B cell (primary cell): ENCODE results near the gene ELOVL3. TPM values are rescaled to one million over a fixed set of nuclear protein-coding genes. Genes with fewer than 3 reads are reported as not detected.

Experiments
- ATAC-seq: fragments of 200-7000 bp; cut with Tn5 transposase; one replicate; pipeline ENCODE4 v1.10.0; 2021; ENCODE audit warnings: low read depth, mild to moderate bottlenecking, moderate number of reproducible peaks, moderate library complexity
- CTCF ChIA-PET: fragments of 350-600 bp; sonication (Branson Sonifier 250); formaldehyde crosslinking; loops from one replicate; lab custom pipeline; 2021; ENCODE audit warnings: antibody characterized with exemption, inconsistent platforms; lab: Charles Lee
- POLR2A ChIA-PET: fragments of 350-600 bp; sonication (Branson Sonifier 250); formaldehyde crosslinking; loops from one replicate; lab custom pipeline; 2021; ENCODE audit warnings: antibody characterized with exemption; lab: Charles Lee
- DNase-seq: peaks from one replicate; pipeline ENCODE4 v3.0.0; 2013
- H2AFZ ChIP-seq: 2 replicates; pipeline ENCODE4 v1.6.1; 2012; ENCODE audit warnings: mild to moderate bottlenecking, low read depth, low read length; ENCODE audit not compliant: insufficient read depth, poor library complexity, severe bottlenecking
- H3K27ac ChIP-seq, 2 donors: 1 replicate in 1 of 2; 2 replicates in 1 of 2; pipeline ENCODE4 v1.5.1; 2012 to 2013; ENCODE audit warnings: low read length in 2 of 2, mild to moderate bottlenecking in 2 of 2, moderate library complexity in 1 of 2
- H3K27me3 ChIP-seq, 4 experiments: fragments of 200-600 bp in 1 of 4; sonication (generic) in 1 of 4; replicated peaks in 1 of 4; 1 replicate in 2 of 4; 2 replicates in 2 of 4; pipeline versions ENCODE4 v1.6.1 to v1.7.0; 2013 to 2016; ENCODE audit warnings: low read length in 3 of 4, mild to moderate bottlenecking in 2 of 4, mixed read lengths in 1 of 4, moderate library complexity in 1 of 4; ENCODE audit not compliant: insufficient read depth in 4 of 4, control insufficient read depth in 3 of 4; ENCODE audit errors: control extremely low read depth in 1 of 4
- H3K36me3 ChIP-seq, 2 experiments: replicated peaks in 1 of 2; 1 replicate in 1 of 2; 2 replicates in 1 of 2; pipeline versions ENCODE4 v1.6.1 to v1.7.1; 2013; ENCODE audit warnings: low read length in 1 of 2; ENCODE audit not compliant: insufficient read depth in 2 of 2, control insufficient read depth in 1 of 2; ENCODE audit errors: control extremely low read depth in 1 of 2, extremely low read depth in 1 of 2
- H3K4me1 ChIP-seq, 2 donors: fragments of 200-600 bp in 1 of 2; sonication (generic) in 1 of 2; 1 replicate in 1 of 2; 2 replicates in 1 of 2; pipeline versions ENCODE4 v1.5.1 to v1.6.1; 2013 to 2017; ENCODE audit warnings: low read length in 2 of 2; ENCODE audit not compliant: control insufficient read depth in 2 of 2, insufficient read depth in 2 of 2
- H3K4me2 ChIP-seq: replicated peaks from 2 replicates; pipeline ENCODE3; 2012; ENCODE audit warnings: mild to moderate bottlenecking, low read depth, low read length; ENCODE audit not compliant: poor library complexity, severe bottlenecking
- H3K4me3 ChIP-seq, 5 experiments: fragments of 200-600 bp in 1 of 5; sonication (generic) in 1 of 5; 1 replicate in 3 of 5; 2 replicates in 2 of 5; pipeline versions ENCODE4 v1.5.1 to v1.7.0; 2011 to 2016; ENCODE audit warnings: low read length in 4 of 5, mild to moderate bottlenecking in 4 of 5, low read depth in 2 of 5, control low read depth in 1 of 5, moderate library complexity in 1 of 5; ENCODE audit not compliant: insufficient read depth in 1 of 5; ENCODE audit errors: control extremely low read depth in 1 of 5, extremely low read depth in 1 of 5
- H3K79me2 ChIP-seq: fragments of 200-600 bp; sonication (generic); one replicate; pipeline ENCODE4 v1.6.0; 2016; ENCODE audit warnings: low read length; ENCODE audit not compliant: control insufficient read depth, insufficient read depth
- H3K9ac ChIP-seq: fragments of 200-600 bp; sonication (generic); 2 replicates; pipeline ENCODE4 v1.6.1; 2017; ENCODE audit warnings: mild to moderate bottlenecking, low read length, moderate library complexity
- H3K9me3 ChIP-seq, 3 donors: one replicate each; pipeline versions ENCODE4 v1.6.1 to v1.7.1; 2013; ENCODE audit warnings: low read length in 2 of 3; ENCODE audit not compliant: control insufficient read depth in 2 of 3, insufficient read depth in 1 of 3; ENCODE audit errors: control extremely low read depth in 1 of 3
- H4K20me1 ChIP-seq: 2 replicates; pipeline ENCODE4 v1.6.0; 2012; ENCODE audit warnings: mild to moderate bottlenecking, low read length; ENCODE audit not compliant: insufficient read depth, control insufficient read depth, poor library complexity, severe bottlenecking
- H3K27ac Mint-ChIP-seq: one replicate; pipeline ENCODE4 v1.8.0; 2021; ENCODE audit warnings: mixed read lengths
- H3K27me3 Mint-ChIP-seq: one replicate; pipeline ENCODE4 v1.8.0; 2021; ENCODE audit warnings: mixed read lengths
- H3K4me1 Mint-ChIP-seq: one replicate; pipeline ENCODE4 v1.8.0; 2021; ENCODE audit warnings: mixed read lengths
- H3K4me3 Mint-ChIP-seq: one replicate; pipeline ENCODE4 v1.8.0; 2021; ENCODE audit warnings: mixed read lengths
- H3K9me3 Mint-ChIP-seq: one replicate; pipeline ENCODE4 v1.8.0; 2022; ENCODE audit warnings: mixed read lengths; ENCODE audit not compliant: insufficient read depth
- EZH2 ChIP-seq: IDR thresholded peaks from 2 replicates; pipeline ENCODE4 v1.6.1; 2012; ENCODE audit warnings: borderline replicate concordance, low read depth, mild to moderate bottlenecking, moderate library complexity, low read length; ENCODE audit not compliant: insufficient read depth, poor library complexity, severe bottlenecking
- WGBS: methylation state at CpG from one replicate; pipeline ENCODE4 v1.1.5; 2013; ENCODE audit warnings: missing lambda C conversion rate; ENCODE audit not compliant: insufficient coverage; 5-methylcytosine and 5-hydroxymethylcytosine counted together
- intact Hi-C: fragments of 100-400 bp; cut with micrococcal nuclease; formaldehyde crosslinking; loops from one replicate; pipeline ENCODE4 v1.10.0; 2022
- polyA plus RNA-seq: library from polyadenylated mRNA; depleted of rRNA; stranded (reverse); fragments of >200 nt; gene quantifications from 2 replicates; pipeline ENCODE4 v1.2.3, GENCODE V29; 2012
- total RNA-seq, 2 donors: library from RNA; stranded (reverse); fragments of 120-200 nt in 1 of 2; gene quantifications; 1 replicate in 1 of 2; 2 replicates in 1 of 2; pipeline versions ENCODE4 v1.2.3 to v1.2.4, GENCODE V29; 2013 to 2022
- TF ChIP-seq, protein P1 (sequence below): fragments of 200-600 bp; IDR thresholded peaks from one replicate; pipeline ENCODE4 v1.8.0; 2022; ENCODE audit warnings: antibody characterized with exemption, mild to moderate bottlenecking

Gene ELOVL3
- total and polyA plus RNA-seq, 2 donors (not counting 1 experiment from before 2014, with no cell fraction given), result not detected

DNA sequence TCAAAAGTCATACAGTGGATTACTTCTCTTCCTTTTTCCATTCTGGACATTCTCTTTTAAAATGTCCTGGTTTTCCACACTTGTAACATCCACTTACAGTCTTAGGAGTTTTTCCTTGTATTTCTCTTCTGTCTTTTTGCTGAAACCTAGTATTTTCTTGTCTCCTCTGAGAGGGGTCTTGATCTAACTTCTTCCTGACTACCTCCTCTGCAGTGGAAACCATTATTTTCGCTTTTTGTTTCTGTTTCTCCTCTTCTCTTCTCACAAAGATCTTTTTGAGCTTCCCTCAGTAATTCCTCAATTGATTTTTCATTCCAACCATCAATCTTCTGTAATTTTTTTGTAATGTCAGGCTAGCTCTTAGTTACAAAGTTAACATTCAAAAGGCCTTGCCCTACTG, 23.7 kb upstream of the ELOVL3 start:
- no peak overlapping the region for H3K4me2 ChIP-seq
- WGBS, result no CpG with 5 or more reads among the region's 1 CpG

DNA sequence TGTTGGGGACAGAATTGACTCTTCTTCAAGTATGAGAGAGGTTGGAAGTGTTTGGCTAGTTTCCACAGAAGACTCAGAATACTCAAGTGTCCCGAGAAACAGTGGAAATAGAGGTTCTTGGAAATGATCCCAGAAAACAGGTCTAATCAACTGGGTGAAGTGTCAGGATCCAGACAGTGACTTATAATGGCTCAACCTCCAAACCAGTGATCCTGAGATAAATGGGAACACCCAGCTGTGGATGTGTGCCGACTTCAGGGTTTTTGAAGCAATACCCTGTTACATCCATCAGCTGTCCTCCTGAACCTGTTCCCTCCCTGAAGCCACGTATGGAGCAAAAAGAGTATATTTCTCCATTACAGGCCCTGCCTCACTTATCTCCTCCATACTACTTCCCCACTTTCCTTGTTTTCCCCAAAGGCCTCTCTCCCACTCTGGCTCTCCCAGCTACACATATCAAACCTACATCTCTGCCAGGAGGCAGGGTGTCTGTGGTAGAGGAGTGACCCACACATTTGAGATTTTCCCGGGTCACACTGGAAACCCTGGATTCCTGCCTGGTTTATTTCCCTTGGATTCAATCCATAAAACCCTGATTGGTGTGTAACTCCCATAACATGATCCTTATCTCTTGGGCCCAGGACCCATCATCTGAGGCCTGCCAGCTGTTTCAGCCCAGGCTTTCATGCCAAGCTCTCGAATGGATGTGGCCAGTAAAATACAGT, 17.6 kb upstream of the ELOVL3 start:
- ATAC-seq, result no peak
- H3K4me3 ChIP-seq, result no peak overlapping the region
- H3K27me3 ChIP-seq, result peaks cover 0 to 15% (median 1%) of the 10 kb centered on the region in 4 experiments
- POLR2A ChIA-PET, result no interaction called here
- H3K27ac Mint-ChIP-seq, result no peak overlapping the region
- H3K4me1 ChIP-seq, result peaks cover 1 to 3% of the 10 kb centered on the region in 2 donors
- no peak overlapping the region for H3K9ac ChIP-seq
- H3K4me2 ChIP-seq, result no peak overlapping the region
- no peak for TF ChIP-seq EZH2
- TF ChIP-seq, protein P1, sequence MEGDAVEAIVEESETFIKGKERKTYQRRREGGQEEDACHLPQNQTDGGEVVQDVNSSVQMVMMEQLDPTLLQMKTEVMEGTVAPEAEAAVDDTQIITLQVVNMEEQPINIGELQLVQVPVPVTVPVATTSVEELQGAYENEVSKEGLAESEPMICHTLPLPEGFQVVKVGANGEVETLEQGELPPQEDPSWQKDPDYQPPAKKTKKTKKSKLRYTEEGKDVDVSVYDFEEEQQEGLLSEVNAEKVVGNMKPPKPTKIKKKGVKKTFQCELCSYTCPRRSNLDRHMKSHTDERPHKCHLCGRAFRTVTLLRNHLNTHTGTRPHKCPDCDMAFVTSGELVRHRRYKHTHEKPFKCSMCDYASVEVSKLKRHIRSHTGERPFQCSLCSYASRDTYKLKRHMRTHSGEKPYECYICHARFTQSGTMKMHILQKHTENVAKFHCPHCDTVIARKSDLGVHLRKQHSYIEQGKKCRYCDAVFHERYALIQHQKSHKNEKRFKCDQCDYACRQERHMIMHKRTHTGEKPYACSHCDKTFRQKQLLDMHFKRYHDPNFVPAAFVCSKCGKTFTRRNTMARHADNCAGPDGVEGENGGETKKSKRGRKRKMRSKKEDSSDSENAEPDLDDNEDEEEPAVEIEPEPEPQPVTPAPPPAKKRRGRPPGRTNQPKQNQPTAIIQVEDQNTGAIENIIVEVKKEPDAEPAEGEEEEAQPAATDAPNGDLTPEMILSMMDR, result no peak
- intact Hi-C loops, result no loop called here
- H3K79me2 ChIP-seq, result no peaks in the 10 kb centered on the region
- H3K27me3 Mint-ChIP-seq, result no peaks in the 10 kb centered on the region
- H3K27ac ChIP-seq, result no peak overlapping the region
- H3K9me3 ChIP-seq, result peaks cover 0 to 12% (median 10%) of the 10 kb centered on the region in 3 donors
- no peaks in the 10 kb centered on the region for H3K36me3 ChIP-seq
- no peaks in the 10 kb centered on the region for H4K20me1 ChIP-seq
- WGBS, result 93% methylated on average over 3 of the region's 5 CpGs
- peaks cover 11% of the 10 kb centered on the region for H3K9me3 Mint-ChIP-seq
- H3K4me3 Mint-ChIP-seq, result no peak overlapping the region
- CTCF ChIA-PET, result interaction anchor here (0.9 to 1.3 kb wide), 2 partner anchors 20 to 144 kb away, joined by 3 read pairs; no protein-coding TSS in a partner anchor
- H3K4me1 Mint-ChIP-seq, result peaks cover 4% of the 10 kb centered on the region
- H2AFZ ChIP-seq, result no peak overlapping the region
- no peak for DNase-seq

More for the DNA sequence above, 23.7 kb upstream of the ELOVL3 start:
- Mint-ChIP-seq H3K27ac (no peak overlapping the region), H3K9me3 (peaks cover 11% of the 10 kb centered on the region), H3K4me1 (peaks cover 11% of the 10 kb centered on the region), H3K27me3 (peaks cover 23% of the 10 kb centered on the region), H3K4me3 (no peak overlapping the region)
- TF ChIP-seq, protein P1, result no peak
- TF ChIP-seq EZH2, result no peak
- ATAC-seq (no peak), DNase-seq (no peak)
- Histone ChIP-seq H3K27ac (no peak overlapping the region), H2AFZ (peak overlapping the region; percentile 44), H3K79me2 (no peaks in the 10 kb centered on the region), H3K4me3 (no peak overlapping the region), H3K36me3 (no peaks in the 10 kb centered on the region), H4K20me1 (no peaks in the 10 kb centered on the region), H3K27me3 (peaks cover 0 to 11% (median 1%) of the 10 kb centered on the region in 4 experiments), H3K4me1 (peaks cover 0 to 3% of the 10 kb centered on the region in 2 donors), H3K9ac (no peak overlapping the region), H3K9me3 (peaks cover 0 to 12% (median 10%) of the 10 kb centered on the region in 3 donors)
- ChIA-PET POLR2A (no interaction called here), CTCF (no interaction called here)
- intact Hi-C loops, result no loop called here
